ENCODE measurements around the gene FBXL2. TPM values are rescaled to one million over a fixed set of nuclear protein-coding genes. Genes with fewer than 3 reads are reported as not detected.
A peak's percentile ranks its signal among the peaks of the same experiment; 100 is the strongest.

FBXL2 gene
- total RNA-seq (2022): 8.5 and 10.8 TPM in 2 replicates
- percentile 67 among the genes with signal in this experiment for Bru-seq, nascent RNA
- BruChase-seq, experiment 1, labeled RNA remaining after a 2-hour chase: percentile 62 among the genes with signal in this experiment
- BruChase-seq, experiment 2, labeled RNA remaining after a 6-hour chase: percentile 56 among the genes with signal in this experiment
- long read RNA-seq, transcript FBXL2-216 (15 exons, 3,847 nt): major isoform, 16 of 68 reads
- long read RNA-seq, partial matches to known transcripts: 2 of 68 reads
- long read RNA-seq, other reads (novel, unspliced or antisense): 48 of 68 reads

DNA sequence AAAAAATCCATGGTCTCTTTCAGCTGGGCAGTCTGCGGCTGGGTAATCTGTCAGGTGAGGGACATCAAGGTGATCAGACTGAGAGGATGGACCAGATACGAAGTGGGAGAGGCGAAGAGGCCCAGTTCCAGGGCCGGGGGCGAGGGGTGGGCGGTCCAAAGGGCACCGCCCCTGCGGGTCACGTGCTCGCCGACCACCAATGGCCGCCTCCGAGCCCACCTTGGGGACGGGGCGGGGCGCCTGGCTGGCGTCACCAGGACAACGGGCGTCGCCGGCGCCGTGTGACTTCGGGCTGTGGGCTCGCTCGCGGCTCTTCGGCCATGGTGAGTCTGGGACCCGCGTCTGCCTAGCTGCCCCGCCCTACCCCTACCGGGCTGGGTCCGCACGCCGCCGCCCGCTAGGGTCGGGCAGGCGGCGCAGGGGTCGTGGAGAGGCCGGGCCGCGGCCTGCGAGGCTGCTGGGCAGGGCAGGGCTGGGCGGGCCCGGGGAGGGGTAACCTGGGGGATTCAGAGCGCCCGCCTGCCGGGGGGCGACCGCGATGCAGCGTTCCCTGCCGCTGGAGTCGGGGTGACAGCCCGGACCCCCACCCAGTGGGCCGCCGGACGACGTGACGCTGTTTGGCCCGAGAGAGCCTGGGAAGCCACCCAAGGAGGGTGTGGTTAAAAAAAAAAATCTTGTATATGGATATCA is at the start of gene FBXL2:
Gene FBXL2 (plus strand): TSS at position 250 of the 690 bp plus-strand sequence. CDS start 71 bp downstream, at position 321.
- intact Hi-C loops (cut with micrococcal nuclease; ENCODE audit: unreplicated experiment): loop anchor here (2.0 to 5.0 kb wide), 2 partner anchors 41 to 95 kb away; no protein-coding TSS in a partner anchor
- Mint-ChIP-seq H3K4me3 (ENCODE audit: unreplicated experiment) (peak within 1 kb of the TSS; percentile 71), H3K4me1 (ENCODE audit: low read depth, unreplicated experiment) (no peaks in the 10 kb centered on the region), H3K27ac (ENCODE audit: unreplicated experiment) (peak within 1 kb of the TSS; percentile 9), H3K36me3 (ENCODE audit: insufficient read depth, unreplicated experiment) (no peaks in the 10 kb centered on the region), H3K27me3 (ENCODE audit: insufficient read depth, unreplicated experiment) (no peaks in the 10 kb centered on the region), H3K9me3 (ENCODE audit: unreplicated experiment) (peaks cover 10% of the 10 kb centered on the region)
- no peaks in the 10 kb centered on the region for H3K36me3 ChIP-seq (ENCODE audit: control insufficient read depth, insufficient read depth, low read length)
- no peaks in the 10 kb centered on the region for H3K9me3 ChIP-seq
- ChIA-PET CTCF (interaction anchor here (0.6 to 1.4 kb wide), 3 partner anchors 95 to 203 kb away, joined by 3 to 6 read pairs (median 5); no protein-coding TSS in a partner anchor), POLR2A (interaction anchor here (0.5 to 0.7 kb wide), 3 partner anchors 55 to 163 kb away, joined by 3 to 9 read pairs (median 4); no protein-coding TSS in a partner anchor)
- no peak for TF ChIP-seq CTCF (IDR thresholded peaks at IDR 0.05; ENCODE audit: insufficient read depth in 1 of 2, low read depth in 1 of 2, low read length in 1 of 2, severe bottlenecking in 1 of 2, unreplicated experiment in 1 of 2)
- no peaks in the 10 kb centered on the region for H3K4me1 ChIP-seq
- no peaks in the 10 kb centered on the region for H3K27me3 ChIP-seq (replicated peaks; ENCODE audit: control insufficient read depth, insufficient read depth, low read length)
- no TSS peak for BruUV-seq (replicated peaks)
- peak; percentile 91 to 96 for DNase-seq
- peak within 1 kb of the TSS; percentile 86 for H3K4me3 ChIP-seq (ENCODE audit: low read depth, low read length)

- Histone ChIP-seq H3K36me3 (ENCODE audit: control insufficient read depth, insufficient read depth, low read length) (no peaks in the 10 kb centered on the region), H3K9me3 (no peaks in the 10 kb centered on the region), H3K4me3 (ENCODE audit: low read depth, low read length) (no peak overlapping the region), H3K27me3 (replicated peaks; ENCODE audit: control insufficient read depth, insufficient read depth, low read length) (no peaks in the 10 kb centered on the region), H3K4me1 (no peaks in the 10 kb centered on the region)
- ChIA-PET CTCF (no interaction called here), POLR2A (no interaction called here)
- H3K36me3 Mint-ChIP-seq (ENCODE audit: insufficient read depth, unreplicated experiment): no peaks in the 10 kb centered on the region
- TF ChIP-seq CTCF (IDR thresholded peaks at IDR 0.05; ENCODE audit: insufficient read depth in 1 of 2, low read depth in 1 of 2, low read length in 1 of 2, severe bottlenecking in 1 of 2, unreplicated experiment in 1 of 2): no peak
- no peak for DNase-seq
- no peaks in the 10 kb centered on the region for H3K27me3 Mint-ChIP-seq (ENCODE audit: insufficient read depth, unreplicated experiment)
- H3K27ac Mint-ChIP-seq (ENCODE audit: unreplicated experiment): no peak overlapping the region
- no TSS peak for BruUV-seq (replicated peaks)
- intact Hi-C loops (cut with micrococcal nuclease; ENCODE audit: unreplicated experiment): no loop called here
- no peak overlapping the region for H3K4me3 Mint-ChIP-seq (ENCODE audit: unreplicated experiment)
- H3K9me3 Mint-ChIP-seq (ENCODE audit: unreplicated experiment): no peaks in the 10 kb centered on the region
- no peaks in the 10 kb centered on the region for H3K4me1 Mint-ChIP-seq (ENCODE audit: low read depth, unreplicated experiment)
Measured at GRCh38 chr3:33229066-33229465, 48.2 kb upstream of the FBXL2 start.

- Histone ChIP-seq H3K27me3 (replicated peaks; ENCODE audit: control insufficient read depth, insufficient read depth, low read length) (no peaks in the 10 kb centered on the region), H3K4me1 (no peaks in the 10 kb centered on the region), H3K36me3 (ENCODE audit: control insufficient read depth, insufficient read depth, low read length) (no peaks in the 10 kb centered on the region), H3K9me3 (no peaks in the 10 kb centered on the region), H3K4me3 (ENCODE audit: low read depth, low read length) (no peak overlapping the region)
- no peak for TF ChIP-seq CTCF (IDR thresholded peaks at IDR 0.05; ENCODE audit: insufficient read depth in 1 of 2, low read depth in 1 of 2, low read length in 1 of 2, severe bottlenecking in 1 of 2, unreplicated experiment in 1 of 2)
- H3K27ac Mint-ChIP-seq (ENCODE audit: unreplicated experiment): no peak overlapping the region
- H3K36me3 Mint-ChIP-seq (ENCODE audit: insufficient read depth, unreplicated experiment): no peaks in the 10 kb centered on the region
- POLR2A ChIA-PET: no interaction called here
- intact Hi-C loops (cut with micrococcal nuclease; ENCODE audit: unreplicated experiment): loop anchor here (5.0 kb wide), 1 partner anchor 98 kb away; no protein-coding TSS in a partner anchor
- H3K4me1 Mint-ChIP-seq (ENCODE audit: low read depth, unreplicated experiment): no peaks in the 10 kb centered on the region
- H3K27me3 Mint-ChIP-seq (ENCODE audit: insufficient read depth, unreplicated experiment): no peaks in the 10 kb centered on the region
- CTCF ChIA-PET: no interaction called here
- H3K4me3 Mint-ChIP-seq (ENCODE audit: unreplicated experiment): no peak overlapping the region
- BruUV-seq (replicated peaks): no TSS peak
- H3K9me3 Mint-ChIP-seq (ENCODE audit: unreplicated experiment): no peaks in the 10 kb centered on the region
- DNase-seq: no peak
Measured at GRCh38 chr3:33229947-33230346, 47.3 kb upstream of the FBXL2 start.
